EH (cell line): ENCODE data around the gene NOP56.
"Not testable (repeated sequence)": the region's sequence is repeated elsewhere in the genome, so short reads cannot be mapped to it uniquely, and the experiment has no call there.

ENCODE experiments used
- DNase-seq: peaks from one replicate; pipeline ENCODE4 v3.0.0-alpha.2; 2015; ENCODE audit warnings: low read depth

The NOP56 gene

DNA sequence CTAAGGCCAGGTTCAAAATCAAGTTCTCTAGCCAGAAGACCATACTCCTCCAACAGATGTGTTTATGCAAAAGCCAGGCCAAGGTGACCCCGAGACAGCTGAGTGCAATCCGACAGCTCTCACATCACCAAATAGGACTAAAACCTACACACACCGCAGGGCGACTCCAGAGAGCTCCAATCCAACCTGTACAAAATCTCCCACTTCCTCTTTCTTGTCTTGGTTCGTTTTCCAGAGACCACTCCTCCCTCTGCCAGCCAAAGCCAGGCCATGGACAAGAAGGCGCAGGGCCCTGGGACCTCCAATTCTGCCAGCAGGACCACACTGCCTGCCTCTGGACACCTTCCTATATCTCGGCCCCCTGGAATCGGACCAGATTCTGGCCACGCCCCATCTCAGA lies 11.5 kb upstream of the NOP56 start:
- no peak for DNase-seq

GRCh38 chr20:2643708-2644107 lies 8.7 kb upstream of the NOP56 start:
- no peak for DNase-seq

- peak; percentile 16 for DNase-seq
Observed at GRCh38 chr20:2652724-2653555, 508 bp downstream of the NOP56 start.

DNA sequence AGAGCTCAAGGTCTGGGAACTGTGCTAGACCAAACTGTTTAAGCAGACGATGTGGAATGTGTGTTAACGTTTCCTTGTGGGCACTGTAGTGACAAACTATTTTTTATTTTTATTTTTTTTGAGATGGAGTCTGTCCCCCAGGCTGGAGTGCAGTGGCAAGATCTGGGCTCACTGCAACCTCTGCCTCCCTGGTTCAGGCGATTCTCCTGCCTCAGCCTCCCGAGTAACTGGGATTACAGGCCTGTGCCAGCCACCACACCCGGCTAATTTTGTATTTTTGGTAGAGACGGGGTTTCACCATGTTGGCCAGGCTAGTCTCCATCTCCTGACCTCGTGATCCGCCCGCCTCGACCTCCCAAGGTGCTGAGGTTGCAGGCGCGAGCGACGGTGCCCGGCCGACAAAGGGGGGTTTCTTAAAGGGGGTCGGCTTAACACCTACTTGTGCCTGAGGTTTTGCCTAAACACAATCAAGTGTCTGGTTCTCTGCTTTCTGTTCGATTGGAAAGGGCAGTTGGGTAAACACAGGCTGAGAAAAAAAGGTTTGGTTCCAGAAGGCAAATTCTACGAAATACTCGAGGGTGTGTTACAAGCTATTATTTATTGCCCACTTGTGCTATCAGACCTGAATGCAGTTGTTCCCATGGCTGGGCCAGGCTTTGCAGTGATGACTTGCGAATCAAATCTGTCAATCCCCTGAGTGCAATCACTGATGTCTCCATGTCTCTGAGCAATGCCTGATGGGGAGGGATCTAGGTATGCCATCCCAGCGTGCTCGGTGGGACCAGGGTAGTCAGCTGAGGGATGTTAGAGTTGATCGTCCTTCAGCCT lies 1.3 kb downstream of the NOP56 start:
- no peak for DNase-seq

DNA sequence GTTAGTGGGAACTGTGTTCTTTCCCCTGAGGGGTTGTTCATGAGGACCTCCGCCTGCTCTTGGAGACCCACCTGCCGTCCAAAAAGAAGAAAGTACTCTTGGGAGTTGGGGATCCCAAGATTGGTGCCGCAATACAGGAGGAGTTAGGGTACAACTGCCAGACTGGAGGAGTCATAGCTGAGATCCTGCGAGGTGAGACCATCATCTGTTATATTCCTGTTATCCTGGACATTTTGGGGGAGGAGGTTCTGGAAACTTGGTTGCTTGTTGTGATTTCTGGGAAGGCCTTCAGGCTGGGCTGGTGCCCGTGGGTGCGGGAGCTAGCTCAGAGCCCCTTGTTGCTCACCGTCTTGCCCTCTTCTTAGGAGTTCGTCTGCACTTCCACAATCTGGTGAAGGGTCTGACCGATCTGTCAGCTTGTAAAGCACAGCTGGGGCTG lies 2.0 kb downstream of the NOP56 start:
- no peak for DNase-seq

- no peak for DNase-seq
Observed at GRCh38 chr20:2654831-2655230, 2.4 kb downstream of the NOP56 start.

DNA sequence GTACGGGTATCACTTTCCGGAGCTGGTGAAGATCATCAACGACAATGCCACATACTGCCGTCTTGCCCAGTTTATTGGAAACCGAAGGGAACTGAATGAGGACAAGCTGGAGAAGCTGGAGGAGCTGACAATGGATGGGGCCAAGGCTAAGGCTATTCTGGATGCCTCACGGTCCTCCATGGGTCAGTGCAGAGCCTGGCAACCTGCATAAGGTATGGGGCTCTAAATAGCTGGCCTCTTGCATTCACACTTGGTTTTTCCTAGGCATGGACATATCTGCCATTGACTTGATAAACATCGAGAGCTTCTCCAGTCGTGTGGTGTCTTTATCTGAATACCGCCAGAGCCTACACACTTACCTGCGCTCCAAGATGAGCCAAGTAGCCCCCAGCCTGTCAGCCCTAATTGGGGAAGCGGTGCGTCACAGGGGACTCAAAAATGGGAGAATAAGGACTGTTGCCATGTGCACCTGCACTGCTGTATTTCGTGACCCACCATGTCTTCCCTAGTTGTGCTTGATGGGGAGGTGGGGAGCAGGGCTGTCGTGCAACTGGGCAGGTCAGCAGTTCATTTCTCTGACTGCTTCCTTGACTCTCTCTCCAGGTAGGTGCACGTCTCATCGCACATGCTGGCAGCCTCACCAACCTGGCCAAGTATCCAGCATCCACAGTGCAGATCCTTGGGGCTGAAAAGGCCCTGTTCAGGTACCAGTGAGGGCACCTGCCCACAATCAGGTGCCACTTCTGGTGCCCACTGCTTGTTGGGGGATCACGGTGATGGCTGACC lies 3.1 kb downstream of the NOP56 start:
- no peak for DNase-seq

GRCh38 chr20:2656471-2657117 lies 4.2 kb downstream of the NOP56 start:
- no peak for DNase-seq

GRCh38 chr20:2657241-2657640 lies 4.8 kb downstream of the NOP56 start:
- DNase-seq, result no peak

DNA sequence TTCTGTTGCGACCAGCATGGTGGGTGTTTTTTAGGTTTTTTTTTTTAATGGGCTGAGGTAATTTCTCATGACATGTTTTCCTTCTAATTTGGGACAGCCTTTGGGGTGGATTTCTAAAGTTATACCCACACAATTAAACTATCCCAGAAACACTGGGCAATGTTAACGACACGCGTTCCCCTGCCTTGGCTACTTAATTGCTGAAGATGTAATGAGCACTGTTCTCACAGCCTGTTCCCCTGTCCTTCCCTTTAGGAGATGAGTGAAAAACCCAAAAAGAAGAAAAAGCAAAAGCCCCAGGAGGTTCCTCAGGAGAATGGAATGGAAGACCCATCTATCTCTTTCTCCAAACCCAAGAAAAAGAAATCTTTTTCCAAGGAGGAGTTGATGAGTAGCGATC lies 5.2 kb downstream of the NOP56 start:
- DNase-seq, result no peak

- DNase-seq, result no peak
Observed at GRCh38 chr20:2658414-2659354, 6.3 kb downstream of the NOP56 start.

- no peak for DNase-seq
Observed at GRCh38 chr20:2659547-2659946, 7.1 kb downstream of the NOP56 start.

- no peak for DNase-seq
Observed at GRCh38 chr20:2663364-2663886, 11.0 kb downstream of the NOP56 start.

DNA sequence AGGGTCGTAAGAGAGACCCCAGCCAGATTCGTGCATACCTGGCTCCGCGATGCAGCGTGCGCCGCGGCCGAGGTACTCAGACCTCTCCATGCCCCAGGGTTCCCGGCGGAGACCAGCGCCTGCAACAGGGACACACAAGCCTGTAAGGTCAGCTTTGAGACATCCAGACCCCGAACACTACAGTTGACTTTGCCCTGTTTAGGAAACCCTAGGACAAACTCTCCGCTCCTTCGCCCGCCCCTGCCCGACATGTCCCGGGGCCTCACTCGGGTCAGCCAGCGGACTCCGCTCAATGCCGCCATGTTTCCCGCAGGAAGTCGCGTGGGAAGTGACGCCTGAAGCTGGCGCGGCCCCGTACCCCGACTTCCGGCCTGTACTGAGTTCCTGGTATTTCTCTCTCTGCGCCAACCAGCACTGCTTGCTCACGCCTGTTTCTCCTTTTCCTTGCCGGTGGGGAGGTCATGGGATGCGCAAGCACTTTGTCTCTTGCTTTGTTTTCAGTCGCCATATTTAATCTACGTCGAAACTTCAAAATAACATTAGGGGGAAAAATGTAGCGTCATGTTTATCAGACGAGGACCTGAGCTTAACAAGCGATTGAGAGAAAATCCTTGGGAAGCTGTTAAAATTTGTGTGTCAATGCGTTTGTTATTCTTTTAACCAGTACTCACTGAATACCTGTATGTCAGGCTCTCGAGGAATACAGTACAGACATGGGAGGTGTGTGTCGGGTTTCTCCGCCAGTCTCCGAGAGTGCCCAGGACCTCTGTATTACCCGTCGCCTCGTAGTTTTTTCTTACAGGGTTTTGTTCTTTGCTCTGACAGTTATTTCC lies 11.7 kb downstream of the NOP56 start, which contains the start of gene IDH3B:
IDH3B (minus strand) TSS at position 330 of the 833 bp plus-strand sequence; CDS start at position 302, 28 bp downstream.
- DNase-seq, result peak; percentile 94

DNA sequence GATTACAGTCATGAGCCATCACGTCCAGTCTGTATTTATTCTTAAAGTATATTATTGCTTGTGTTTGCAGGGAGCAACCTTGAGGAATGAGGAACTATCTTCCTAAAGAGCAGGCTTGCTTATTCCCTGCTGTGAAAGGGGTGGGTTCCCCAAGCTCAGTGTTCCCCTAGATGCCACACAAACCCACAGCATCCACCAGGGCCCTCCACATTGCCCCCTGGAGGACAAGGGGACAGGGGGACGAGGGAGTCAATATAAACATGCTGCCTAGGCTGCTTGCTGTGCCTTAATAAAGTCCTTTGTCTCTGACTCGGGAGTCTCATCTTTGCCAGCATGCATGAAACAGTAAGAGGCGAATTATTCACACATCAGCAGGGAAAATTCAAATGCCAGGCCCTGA lies 19.5 kb downstream of the NOP56 start:
- DNase-seq, result no peak

- DNase-seq, result no peak
Observed at GRCh38 chr20:2672446-2672845, 20.0 kb downstream of the NOP56 start.

GRCh38 chr20:2673453-2673852 lies 21.0 kb downstream of the NOP56 start:
- no peak for DNase-seq

DNA sequence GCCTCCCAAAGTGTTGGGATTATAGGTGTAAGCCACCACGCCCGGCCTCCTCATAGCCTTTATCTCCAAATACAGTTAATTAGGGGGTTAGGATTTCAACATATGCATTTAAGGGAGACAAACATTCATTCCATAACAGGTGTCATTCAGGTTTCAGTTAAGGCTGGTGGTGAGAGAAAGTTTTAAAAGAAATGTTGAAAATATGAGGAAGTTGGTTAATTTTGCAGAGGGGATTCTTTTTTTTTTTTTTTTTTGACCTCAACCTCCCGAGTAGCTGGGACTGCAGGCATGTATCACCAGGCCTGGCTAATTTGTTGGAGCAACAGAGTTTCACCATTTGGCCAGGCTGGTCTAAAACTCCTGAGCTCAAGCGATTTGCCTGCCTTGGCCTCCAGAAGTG lies 27.6 kb downstream of the NOP56 start:
- no peak for DNase-seq

- DNase-seq, result not testable (repeated sequence)
Observed at GRCh38 chr20:2682040-2682439, 29.6 kb downstream of the NOP56 start.
